Fibroblast of villous mesenchyme (primary cell): ENCODE results near the gene KCNJ6. TPM values are rescaled to one million over a fixed set of nuclear protein-coding genes. Genes with fewer than 3 reads are reported as not detected.
A peak's percentile ranks its signal among the peaks of the same experiment; 100 is the strongest.

ENCODE experiments used
- DNase-seq: peaks from one replicate; pipeline ENCODE4 v3.0.0-alpha.2; 2010; ENCODE audit warnings: low read depth
- H3K4me3 ChIP-seq: 2 replicates; pipeline ENCODE4 v1.5.1; 2011; ENCODE audit warnings: low read depth, mild to moderate bottlenecking, low read length
- total RNA-seq: library from RNA; depleted of rRNA; stranded (reverse); fragments of >200 nt; gene quantifications from 2 replicates; pipeline ENCODE4 v1.2.3, GENCODE V29; 2012
- TF ChIP-seq, protein P1 (sequence below): IDR thresholded peaks from 2 replicates; pipeline ENCODE4 v1.5.1; 2012; ENCODE audit warnings: low read depth, mild to moderate bottlenecking, low read length; ENCODE audit not compliant: insufficient read depth

Gene KCNJ6
- total RNA-seq, 1 donor = not detected

DNA sequence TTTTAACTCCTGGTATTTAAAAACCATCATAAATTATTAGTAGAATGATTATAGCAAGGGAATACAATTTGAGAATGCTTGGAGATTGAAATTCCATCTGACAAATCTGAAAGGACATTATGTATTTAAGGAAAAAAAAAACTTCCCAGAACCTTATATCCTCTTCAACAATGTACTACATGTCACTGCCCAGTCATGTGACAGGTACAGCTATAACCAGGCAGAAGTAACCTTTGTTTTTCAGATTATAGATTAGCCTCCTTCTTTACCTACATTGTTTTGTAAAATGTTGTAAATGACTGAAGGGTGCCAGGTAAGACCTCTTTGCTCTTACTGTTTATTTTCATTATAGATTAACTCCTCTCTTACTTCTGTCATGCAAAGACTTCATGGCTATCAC is 96.9 kb downstream of the KCNJ6 start:
- H3K4me3 ChIP-seq = no peak overlapping the region
- TF ChIP-seq, protein P1, sequence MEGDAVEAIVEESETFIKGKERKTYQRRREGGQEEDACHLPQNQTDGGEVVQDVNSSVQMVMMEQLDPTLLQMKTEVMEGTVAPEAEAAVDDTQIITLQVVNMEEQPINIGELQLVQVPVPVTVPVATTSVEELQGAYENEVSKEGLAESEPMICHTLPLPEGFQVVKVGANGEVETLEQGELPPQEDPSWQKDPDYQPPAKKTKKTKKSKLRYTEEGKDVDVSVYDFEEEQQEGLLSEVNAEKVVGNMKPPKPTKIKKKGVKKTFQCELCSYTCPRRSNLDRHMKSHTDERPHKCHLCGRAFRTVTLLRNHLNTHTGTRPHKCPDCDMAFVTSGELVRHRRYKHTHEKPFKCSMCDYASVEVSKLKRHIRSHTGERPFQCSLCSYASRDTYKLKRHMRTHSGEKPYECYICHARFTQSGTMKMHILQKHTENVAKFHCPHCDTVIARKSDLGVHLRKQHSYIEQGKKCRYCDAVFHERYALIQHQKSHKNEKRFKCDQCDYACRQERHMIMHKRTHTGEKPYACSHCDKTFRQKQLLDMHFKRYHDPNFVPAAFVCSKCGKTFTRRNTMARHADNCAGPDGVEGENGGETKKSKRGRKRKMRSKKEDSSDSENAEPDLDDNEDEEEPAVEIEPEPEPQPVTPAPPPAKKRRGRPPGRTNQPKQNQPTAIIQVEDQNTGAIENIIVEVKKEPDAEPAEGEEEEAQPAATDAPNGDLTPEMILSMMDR = no peak
- no peak for DNase-seq

- no peak overlapping the region for H3K4me3 ChIP-seq
- DNase-seq = no peak
- TF ChIP-seq, protein P1 = no peak
Observed at GRCh38 chr21:37817242-37817641, 99.0 kb downstream of the KCNJ6 start.

DNA sequence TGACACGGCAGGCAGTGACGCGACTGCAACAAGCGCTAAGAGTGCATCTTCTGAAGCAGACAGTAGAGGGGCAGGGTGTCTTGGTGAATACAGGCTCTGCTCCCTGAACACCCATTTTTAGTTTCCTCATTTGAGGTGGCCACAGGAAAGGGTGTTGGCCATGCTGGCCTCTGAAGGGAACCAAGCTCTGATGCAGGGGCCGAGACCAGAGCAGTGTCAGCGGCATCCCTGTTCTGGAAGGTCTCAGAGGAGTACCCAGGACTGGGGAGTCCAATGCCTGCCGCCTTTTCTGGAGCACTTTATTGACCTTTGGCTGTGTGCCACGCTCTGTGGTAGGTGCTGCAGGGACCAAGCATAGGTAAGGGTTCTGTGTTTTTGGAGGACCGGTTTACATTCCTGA is 100.4 kb downstream of the KCNJ6 start:
- TF ChIP-seq, protein P1 = no peak
- DNase-seq = no peak
- no peak overlapping the region for H3K4me3 ChIP-seq

DNA sequence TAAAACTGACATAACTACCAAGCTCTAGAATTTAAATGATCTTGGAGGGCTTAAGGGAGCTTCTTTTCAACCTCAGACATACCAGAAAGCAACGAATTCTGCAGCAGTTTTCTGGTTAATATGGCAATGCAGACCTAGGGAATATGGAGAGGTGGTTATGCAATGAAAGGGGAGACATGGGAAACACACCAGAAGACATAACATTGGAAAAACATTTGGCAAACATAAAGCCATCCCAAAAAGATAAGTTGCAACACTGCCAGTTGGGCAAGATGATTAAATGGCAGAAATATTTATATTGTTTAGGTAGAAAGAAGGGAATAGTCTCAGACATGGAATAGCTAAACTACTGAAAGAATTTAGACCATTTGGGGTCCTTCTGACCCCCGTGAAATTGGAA is 104.5 kb downstream of the KCNJ6 start:
- peak; percentile 55 for DNase-seq
- TF ChIP-seq, protein P1 = no peak

DNA sequence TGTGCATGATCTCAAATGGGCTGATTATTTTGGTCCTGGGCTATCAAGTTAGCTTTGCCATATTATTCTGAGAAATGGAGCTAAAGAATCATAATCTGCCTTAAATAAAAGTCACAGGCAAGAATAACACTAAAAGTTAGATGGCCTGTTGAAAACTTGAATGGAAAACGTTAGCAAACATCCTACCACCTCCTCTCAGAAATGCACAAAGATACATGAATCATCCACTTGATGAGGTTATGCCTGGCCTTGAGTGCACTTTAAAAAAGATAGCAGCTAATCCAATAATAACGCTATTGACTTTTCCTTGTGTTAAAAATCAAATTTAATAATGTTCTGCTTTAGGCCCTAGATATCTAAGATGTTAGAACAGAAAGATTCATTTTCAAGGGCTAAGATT is 108.0 kb downstream of the KCNJ6 start:
- no peak for DNase-seq
- H3K4me3 ChIP-seq = no peak overlapping the region
- TF ChIP-seq, protein P1 = no peak

More for the DNA sequence above, 104.5 kb downstream of the KCNJ6 start:
- H3K4me3 ChIP-seq = no peak overlapping the region

GRCh38 chr21:37805266-37805665 is 111.0 kb downstream of the KCNJ6 start:
- TF ChIP-seq, protein P1 = no peak
- no peak overlapping the region for H3K4me3 ChIP-seq
- no peak for DNase-seq

GRCh38 chr21:37804001-37804400 is 112.3 kb downstream of the KCNJ6 start:
- no peak for DNase-seq
- H3K4me3 ChIP-seq = no peak overlapping the region
- TF ChIP-seq, protein P1 = no peak
